ENCODE results near the gene RNU2-1.
A peak's percentile ranks its signal among the peaks of the same experiment; 100 is the strongest.
"Not testable (repeated sequence)": the region's sequence is repeated elsewhere in the genome, so short reads cannot be mapped to it uniquely, and the experiment has no call there.

The RNU2-1 gene

GRCh38 chr17:43216369-43216761 is 17.4 kb downstream of the RNU2-1 start:
- DNase-seq (ENCODE audit: low read depth, low spot score) = no peak

DNA sequence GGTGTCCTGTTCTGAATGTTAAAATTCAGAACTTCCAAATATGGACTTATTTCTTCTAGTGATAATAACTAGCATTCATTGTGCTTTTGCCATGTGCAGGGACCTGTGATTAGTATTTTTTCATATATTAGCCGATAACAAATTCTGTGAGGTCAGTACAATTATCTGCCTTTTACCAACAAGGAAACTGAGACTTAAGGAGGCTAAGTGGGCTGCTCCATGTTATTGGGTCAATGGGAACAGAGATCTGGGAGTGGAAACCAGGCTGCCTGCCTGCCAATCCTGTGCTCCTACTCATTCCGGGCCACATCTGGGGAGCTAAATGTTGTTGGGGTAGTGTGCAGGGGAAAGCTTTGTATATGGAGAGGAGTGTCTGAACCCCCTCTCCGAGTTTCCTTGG is 18.4 kb downstream of the RNU2-1 start:
- DNase-seq (ENCODE audit: low read depth, low spot score) = no peak

DNA sequence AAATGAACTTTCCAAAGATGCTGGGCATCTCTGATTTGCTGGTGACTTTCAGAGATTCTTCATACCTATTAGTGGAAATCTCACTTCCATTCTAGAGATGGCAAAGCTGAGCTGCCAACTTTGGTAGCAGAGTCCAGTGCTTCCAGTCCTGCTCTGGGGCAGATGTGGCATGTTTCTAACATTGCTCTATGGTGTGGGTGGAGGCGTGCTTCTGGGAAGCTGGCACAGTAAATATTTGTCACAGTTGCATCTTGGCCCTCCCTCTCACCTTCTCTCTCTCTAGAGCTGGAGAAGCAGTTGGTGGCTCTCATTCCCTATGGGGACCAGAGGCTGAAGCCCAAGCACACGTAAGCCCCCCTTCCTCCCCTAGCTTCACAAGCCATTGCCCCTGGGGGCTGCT is 20.2 kb downstream of the RNU2-1 start:
- DNase-seq (ENCODE audit: low read depth, low spot score) = no peak

GRCh38 chr17:43212641-43213490 is 20.9 kb downstream of the RNU2-1 start:
- DNase-seq (ENCODE audit: low read depth, low spot score) = no peak

GRCh38 chr17:43211480-43212402 is 22.0 kb downstream of the RNU2-1 start, which contains the start of gene TMEM106A:
Gene TMEM106A, plus strand, starts transcription at chr17:43211875. Its CDS starts 1,167 bp downstream, at chr17:43213042.
- peak; percentile 59 for DNase-seq (ENCODE audit: low read depth, low spot score)

DNA sequence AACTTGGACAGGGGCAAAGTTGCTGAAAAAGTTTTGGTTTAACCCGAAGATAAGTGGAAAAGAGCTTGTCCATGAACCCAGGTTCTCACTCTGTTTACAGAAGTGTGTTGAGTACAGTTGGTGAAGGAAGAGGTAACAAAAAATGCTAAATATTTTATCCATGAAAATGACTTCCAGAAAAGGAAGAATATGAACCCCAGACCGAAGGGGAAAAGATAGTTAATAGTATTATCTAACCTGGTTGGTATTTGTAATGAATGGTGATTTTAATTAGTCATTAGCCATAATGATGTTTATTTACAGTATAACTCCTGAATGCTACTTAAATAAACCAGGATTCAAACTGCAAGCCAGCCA is 22.7 kb downstream of the RNU2-1 start:
- DNase-seq (ENCODE audit: low read depth, low spot score) = no peak

DNA sequence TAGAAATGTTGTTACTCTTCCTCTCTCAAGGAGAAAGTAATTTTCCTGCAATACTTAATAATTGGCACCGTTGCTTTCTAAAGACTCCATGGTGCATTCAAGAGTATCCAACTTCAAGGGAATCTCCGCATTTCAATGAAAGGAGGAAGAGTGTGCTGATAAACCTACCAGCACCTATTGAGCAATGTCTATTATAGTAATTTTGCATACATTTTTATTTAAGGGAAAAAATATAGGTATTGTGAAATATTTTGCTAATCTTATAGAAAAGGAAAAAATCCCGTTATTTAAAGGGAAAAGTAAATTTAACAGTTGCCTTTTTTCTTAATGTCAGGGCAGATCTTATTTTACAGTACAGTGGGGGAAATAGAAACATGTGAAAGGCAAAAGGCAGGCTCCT is 23.2 kb downstream of the RNU2-1 start:
- no peak for DNase-seq (ENCODE audit: low read depth, low spot score)

DNA sequence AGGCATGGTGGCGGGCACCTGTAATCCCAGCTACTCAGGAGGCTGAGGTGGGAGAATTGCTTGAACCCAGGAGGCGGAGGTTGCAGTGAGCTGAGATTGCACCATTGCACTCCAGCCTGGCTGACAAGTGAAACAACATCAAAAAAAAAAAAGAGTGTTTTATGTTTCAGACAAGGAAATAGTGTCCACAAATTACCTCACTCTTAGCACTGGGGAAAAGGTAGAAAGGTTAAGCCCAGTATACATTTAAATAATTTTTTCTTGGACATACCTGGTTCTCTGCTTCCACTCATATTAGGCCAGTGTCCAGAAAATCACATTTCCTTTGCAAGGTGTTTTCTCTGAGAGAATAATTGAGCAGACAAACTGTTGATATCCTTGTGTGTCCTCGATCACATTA is 30.8 kb downstream of the RNU2-1 start:
- not testable (repeated sequence) for DNase-seq (ENCODE audit: low read depth, low spot score)

GRCh38 chr17:43200127-43200526 is 33.6 kb downstream of the RNU2-1 start:
- DNase-seq (ENCODE audit: low read depth, low spot score) = no peak

DNA sequence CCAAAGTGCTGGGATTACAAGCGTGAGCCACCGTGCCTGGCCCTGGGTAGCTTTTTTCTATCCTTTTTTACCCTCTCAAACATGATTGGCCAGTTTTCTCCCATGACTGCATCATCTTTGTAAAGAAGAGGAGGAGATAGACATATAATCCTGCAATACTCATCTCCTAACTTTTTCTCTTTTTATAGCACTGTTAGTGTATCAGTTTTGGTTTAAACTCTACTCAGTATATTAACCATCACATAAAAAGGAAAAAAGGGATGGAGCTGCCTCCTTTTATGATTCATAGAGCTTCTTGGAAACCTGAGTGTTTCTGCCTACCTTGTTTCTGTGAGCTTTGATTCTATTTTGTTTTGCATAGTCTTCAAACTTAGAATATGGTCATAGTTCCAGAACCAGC is 34.1 kb downstream of the RNU2-1 start:
- no peak for DNase-seq (ENCODE audit: low read depth, low spot score)

- no peak for DNase-seq (ENCODE audit: low read depth, low spot score)
Measured at GRCh38 chr17:43193251-43193650, 40.5 kb downstream of the RNU2-1 start.

DNA sequence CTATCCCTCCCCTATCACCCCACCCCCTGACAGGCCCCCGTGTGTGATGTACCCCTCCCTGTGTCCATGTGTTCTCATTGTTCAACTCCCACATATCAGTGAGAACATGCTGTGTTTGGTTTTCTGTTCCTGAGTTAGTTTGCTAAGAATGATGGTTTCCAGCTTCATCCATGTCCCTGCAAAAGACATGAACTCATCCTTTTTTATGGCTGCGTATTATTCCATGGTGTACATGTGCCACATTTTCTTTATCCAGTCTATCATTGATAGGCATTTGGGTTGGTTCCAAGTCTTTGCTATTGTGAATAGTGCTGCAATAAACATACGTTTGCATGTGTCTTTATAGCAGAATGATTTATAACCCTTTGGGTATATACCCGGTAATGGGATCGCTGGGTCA is 47.1 kb downstream of the RNU2-1 start:
- not testable (repeated sequence) for DNase-seq (ENCODE audit: low read depth, low spot score)

GRCh38 chr17:43183921-43184320 is 49.9 kb downstream of the RNU2-1 start:
- no peak for DNase-seq (ENCODE audit: low read depth, low spot score)

Measured in iPS DF 19.7 (cell line).